GM10266 (cell line): ENCODE data around the gene DISC1.

ENCODE experiments used
- DNase-seq: peaks from one replicate; pipeline ENCODE4 v3.0.0; 2012; ENCODE audit errors: extremely low spot score
- CTCF ChIP-seq: IDR thresholded peaks from 2 replicates; pipeline ENCODE4 v1.5.1; 2012; ENCODE audit warnings: mild to moderate bottlenecking, low read depth; ENCODE audit not compliant: control insufficient read depth, insufficient read depth; ENCODE audit errors: missing control alignments

Gene DISC1

DNA sequence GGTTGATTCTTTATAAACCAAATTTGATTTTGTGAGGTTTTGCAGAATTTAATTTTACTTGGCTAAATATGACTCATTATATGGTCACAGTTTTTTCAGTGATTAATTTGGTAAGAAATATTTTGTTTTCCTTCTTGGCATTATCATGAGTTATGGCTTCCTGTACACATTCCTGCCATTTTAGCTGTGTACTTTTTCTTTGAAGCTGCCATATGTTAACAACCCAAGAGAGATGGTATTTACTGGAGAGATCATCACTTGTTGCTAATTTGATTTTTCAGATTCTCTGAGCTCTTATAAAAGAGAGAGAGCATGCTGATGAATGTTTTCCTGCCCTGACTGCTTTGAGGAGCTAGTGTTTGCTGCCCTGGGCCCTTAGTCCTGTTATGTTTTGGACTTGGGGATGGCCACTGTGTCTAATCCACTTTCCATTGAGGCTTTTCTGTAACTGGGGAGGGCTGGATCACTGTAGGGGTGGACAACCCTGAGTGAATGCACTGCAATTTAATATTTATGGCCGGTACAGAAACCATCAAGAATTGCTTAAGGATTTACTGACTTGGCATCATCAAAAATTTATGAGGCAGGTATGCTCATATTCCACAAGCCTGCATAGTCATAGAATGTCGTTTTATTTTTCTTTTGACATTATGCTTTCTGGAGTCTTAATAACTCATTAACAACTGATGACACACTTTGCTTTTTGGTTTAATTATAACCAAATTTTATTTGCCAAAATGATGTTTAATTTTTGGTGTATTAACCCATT lies 200.9 kb downstream of the DISC1 start:
- no peak for TF ChIP-seq CTCF
- no peak for DNase-seq

DNA sequence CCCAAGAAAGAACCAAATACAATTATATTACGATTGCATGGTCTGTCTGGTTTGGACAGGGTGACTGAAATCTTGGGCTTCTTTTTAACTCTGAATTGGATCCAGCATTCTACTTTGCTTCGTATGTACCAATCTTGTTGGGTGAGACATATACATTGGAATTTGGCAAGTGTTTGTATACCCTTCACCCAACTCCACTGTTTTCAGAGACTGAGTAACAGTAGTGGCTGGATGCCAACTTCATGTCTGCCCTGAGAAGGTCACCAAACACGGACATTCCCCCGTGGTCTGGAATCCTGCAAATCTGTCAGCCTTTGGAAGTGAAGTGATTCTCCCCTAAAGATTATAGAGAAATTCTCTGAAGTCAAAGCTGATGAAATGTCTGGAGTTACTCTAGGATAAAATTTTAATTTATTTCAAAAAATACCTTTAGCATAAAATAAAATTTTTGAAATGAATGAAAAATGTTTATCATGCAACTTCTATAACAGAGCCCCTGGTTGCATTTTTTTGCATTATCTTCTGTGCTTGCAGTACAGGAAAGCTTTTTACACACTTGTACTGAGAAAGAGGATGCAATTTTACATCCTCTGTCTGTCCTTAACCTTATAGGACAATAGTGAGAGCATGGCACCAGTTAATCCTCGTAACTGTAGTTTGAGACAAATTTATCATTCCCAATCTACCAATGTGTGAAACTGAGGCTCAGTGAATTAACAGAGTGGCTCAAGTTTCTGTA lies 201.8 kb downstream of the DISC1 start:
- TF ChIP-seq CTCF = no peak
- no peak for DNase-seq

GRCh38 chr1:231829332-231829731 lies 202.7 kb downstream of the DISC1 start:
- DNase-seq = no peak
- TF ChIP-seq CTCF = no peak

DNA sequence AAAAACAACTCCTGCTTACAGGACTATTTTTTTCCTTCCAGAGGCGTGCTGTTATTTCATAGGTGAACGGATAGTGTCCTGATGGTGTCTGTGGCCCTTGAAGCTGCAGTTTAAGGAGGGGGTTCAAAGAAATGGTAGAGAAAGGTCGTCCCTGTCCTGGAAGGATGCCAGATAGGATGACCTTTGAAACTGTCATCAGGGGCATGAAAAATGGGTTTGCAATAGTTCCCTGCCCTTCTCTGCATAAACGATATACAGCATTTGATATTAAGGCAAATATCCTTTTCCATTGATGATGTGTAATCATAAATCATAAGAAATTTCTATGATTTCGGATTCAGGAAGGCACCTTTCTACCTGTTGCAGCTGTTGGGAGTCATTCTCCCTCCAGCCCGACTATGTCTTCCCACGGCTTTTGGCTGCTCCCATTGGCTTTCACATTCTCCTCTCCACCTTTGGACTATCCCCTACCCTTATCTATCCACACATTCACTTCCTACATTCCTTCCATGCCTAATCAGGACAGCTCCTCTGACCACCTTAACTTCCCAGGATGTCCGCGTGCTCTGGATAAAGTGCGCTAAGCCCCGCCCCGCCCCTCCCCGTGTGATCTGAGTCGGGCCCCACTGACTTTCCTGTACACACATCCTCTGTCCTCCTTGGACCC lies 209.8 kb downstream of the DISC1 start:
- no peak for TF ChIP-seq CTCF
- DNase-seq = no peak

- TF ChIP-seq CTCF = no peak
These were observed 211.9 kb downstream of the DISC1 start for GRCh38 chr1:231838521-231838920.

GRCh38 chr1:231839999-231840398 lies 213.4 kb downstream of the DISC1 start:
- no peak for DNase-seq
- no peak for TF ChIP-seq CTCF

More at GRCh38 chr1:231838521-231838920, 211.9 kb downstream of the DISC1 start:
- no peak for DNase-seq

- no peak for DNase-seq
- TF ChIP-seq CTCF = no peak
These were observed 215.2 kb downstream of the DISC1 start for GRCh38 chr1:231841616-231842344.
